ENCODE data around the gene B3GNT3. TPM values are rescaled to one million over a fixed set of nuclear protein-coding genes. Genes with fewer than 3 reads are reported as not detected.
"Not testable (repeated sequence)": the region's sequence is repeated elsewhere in the genome, so short reads cannot be mapped to it uniquely, and the experiment has no call there.

Gene B3GNT3
- total RNA-seq, 2 experiments from 2014 or later = 0.35 to 0.81 TPM

DNA sequence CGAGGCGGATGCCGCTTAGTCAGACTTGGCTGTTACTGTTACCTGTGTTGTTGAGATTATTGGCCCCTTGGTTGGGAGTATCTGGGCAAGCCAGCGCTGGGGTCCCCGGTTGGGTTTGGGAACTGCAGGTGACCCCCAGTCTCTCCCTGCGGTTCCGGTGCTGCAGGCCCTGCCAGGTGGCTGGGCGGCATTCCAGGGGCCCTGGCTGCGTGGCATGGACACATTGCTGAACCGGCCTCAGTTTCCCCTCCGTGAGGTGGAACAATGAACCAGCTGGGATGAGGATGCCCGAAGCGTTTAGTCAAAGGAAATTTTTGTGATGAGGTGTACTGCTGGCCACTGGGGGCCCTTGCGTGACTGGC, 538 bp downstream of the B3GNT3 start:
- H3K27me3 Mint-ChIP-seq = peaks cover 10% of the 10 kb centered on the region
- H3K4me1 Mint-ChIP-seq = peaks cover 61% of the 10 kb centered on the region
- peaks cover 2% of the 10 kb centered on the region for H3K36me3 Mint-ChIP-seq (ENCODE audit: low read depth)
- no peak overlapping the region for H3K27ac Mint-ChIP-seq
- H3K4me3 Mint-ChIP-seq = peak overlapping the region; percentile 30
- CTCF ChIA-PET = interaction anchor here (1.1 to 2.1 kb wide), 3 partner anchors 10 to 137 kb away, joined by 3 to 7 read pairs (median 3); partner anchors contain the start of gene CCDC124
- H3K9me3 Mint-ChIP-seq = no peaks in the 10 kb centered on the region
- no peak for DNase-seq
- POLR2A ChIA-PET = no interaction called here

DNA sequence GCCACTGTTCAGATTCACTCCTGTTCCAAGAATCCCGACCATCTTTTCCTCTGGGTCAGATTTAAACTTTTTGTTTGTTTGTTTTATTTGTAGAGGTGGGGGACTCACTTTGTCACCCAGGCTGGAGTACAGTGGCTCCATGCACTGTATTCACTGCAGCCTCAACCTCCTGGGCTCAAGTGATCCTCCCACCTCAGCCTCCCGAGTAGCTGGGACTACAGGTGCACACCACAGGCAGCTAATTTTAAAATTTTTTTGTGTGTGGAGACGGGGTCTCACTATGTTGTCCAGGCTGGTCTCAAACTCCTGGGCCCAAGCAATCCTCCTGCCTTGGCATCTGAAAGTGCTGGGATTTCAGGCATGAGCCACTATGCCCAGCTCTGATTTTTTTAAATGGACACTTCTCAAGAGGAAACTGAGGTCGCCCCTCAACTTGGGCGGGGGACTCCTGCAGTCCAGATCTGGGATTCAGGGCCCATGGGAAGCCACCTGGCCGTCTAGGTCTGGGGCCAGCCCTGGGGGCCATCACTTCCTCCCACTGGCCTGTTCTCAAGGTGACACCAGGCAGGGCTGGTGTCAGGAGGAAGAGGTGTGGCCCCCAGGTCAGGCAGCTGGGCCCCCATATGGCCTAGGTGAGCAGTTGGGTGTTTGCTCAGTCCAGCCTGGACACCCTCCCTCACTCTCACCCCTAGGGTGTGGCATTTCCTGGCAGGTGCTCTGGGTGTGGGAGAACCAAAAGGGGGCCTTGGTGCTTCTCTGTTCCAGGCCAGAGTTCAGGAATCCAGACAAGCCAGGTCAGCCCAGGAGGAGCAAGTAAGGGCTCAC, 1.3 kb downstream of the B3GNT3 start:
- no peaks in the 10 kb centered on the region for H3K9me3 Mint-ChIP-seq
- CTCF ChIA-PET = interaction anchor here (1.0 to 2.1 kb wide), 4 partner anchors 11 to 136 kb away, joined by 3 to 7 read pairs (median 3); partner anchors contain the start of gene CCDC124
- H3K4me3 Mint-ChIP-seq = no peak overlapping the region
- DNase-seq = no peak
- peaks cover 2% of the 10 kb centered on the region for H3K36me3 Mint-ChIP-seq (ENCODE audit: low read depth)
- peaks cover 56% of the 10 kb centered on the region for H3K4me1 Mint-ChIP-seq
- POLR2A ChIA-PET = interaction anchor here (0.5 kb wide), 1 partner anchor 234 kb away, joined by 3 read pairs; no protein-coding TSS in a partner anchor
- H3K27ac Mint-ChIP-seq = no peak overlapping the region
- H3K27me3 Mint-ChIP-seq = peaks cover 10% of the 10 kb centered on the region

DNA sequence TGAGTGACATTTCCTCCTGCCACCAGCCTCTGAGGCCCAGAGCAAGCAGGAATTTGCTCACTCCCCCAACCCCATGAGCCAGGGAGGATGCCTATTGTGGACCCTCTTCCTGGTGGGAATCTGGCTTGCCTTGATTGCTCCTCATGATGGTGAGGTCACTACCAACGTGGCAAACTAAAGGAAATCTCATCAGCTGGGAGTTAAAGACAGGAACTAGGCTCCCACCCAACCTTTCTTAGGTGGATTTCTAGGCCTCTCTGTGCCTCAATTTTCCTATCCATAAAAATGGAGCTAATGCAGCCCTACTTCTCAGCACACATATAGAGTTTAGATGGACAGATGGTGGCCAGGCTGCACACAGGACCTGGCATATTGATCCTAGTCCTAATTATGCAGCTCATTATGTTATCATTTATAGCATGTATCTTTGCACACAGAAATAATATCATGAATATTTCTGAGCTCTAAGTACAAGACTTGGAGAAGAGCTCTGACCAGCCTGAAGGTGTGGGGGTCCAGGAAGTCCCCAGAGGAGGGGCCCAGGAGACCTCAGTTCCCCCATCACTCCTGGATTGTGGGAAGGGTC, 2.0 kb downstream of the B3GNT3 start:
- H3K9me3 Mint-ChIP-seq = no peaks in the 10 kb centered on the region
- no peak overlapping the region for H3K4me3 Mint-ChIP-seq
- POLR2A ChIA-PET = interaction anchor here (0.5 kb wide), 1 partner anchor 235 kb away, joined by 3 read pairs; no protein-coding TSS in a partner anchor
- H3K36me3 Mint-ChIP-seq (ENCODE audit: low read depth) = peaks cover 2% of the 10 kb centered on the region
- peaks cover 49% of the 10 kb centered on the region for H3K4me1 Mint-ChIP-seq
- no peak for DNase-seq
- peak overlapping the region; percentile 22 for H3K27ac Mint-ChIP-seq
- CTCF ChIA-PET = interaction anchor here (0.6 to 1.0 kb wide), 2 partner anchors 18 to 25 kb away, joined by 3 read pairs; no protein-coding TSS in a partner anchor
- peaks cover 10% of the 10 kb centered on the region for H3K27me3 Mint-ChIP-seq

DNA sequence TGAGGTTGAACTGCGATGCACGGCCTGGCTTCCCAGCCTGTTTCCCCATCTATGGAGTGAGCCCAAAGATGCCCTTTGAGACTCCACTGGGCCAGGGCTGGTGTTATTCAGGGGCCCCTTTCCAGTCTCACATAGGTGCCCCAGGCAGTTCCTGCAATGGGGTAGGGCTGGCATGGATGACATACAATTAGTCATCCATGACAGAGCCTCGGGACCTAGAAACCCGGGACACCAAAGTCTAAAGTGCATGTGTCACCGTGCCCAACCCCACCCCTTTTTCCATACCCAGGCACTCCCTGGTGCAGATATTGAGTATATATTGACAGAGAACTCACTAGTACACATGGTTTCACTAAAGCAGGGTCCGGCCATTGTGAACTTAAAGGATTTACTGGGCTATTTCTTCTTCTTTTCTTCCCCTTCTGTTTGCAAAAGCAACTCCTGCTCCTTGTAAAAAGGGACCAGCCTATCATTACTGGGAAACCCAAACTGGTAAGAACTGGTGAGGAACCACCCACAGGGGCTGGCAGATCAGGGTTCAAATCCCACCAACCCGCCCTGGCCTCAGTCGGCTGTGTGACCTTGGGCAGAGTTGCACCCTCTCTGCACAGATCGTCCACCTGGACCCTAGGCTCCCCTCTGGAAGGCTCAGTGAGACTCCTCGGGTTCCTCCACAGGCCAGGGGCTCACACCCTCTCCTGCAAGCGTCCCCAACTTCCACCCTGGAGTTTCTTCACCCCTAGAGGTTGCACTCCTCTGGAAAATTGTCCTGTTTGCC, 2.7 kb downstream of the B3GNT3 start:
- Mint-ChIP-seq H3K36me3 (ENCODE audit: low read depth) (peaks cover 6% of the 10 kb centered on the region), H3K9me3 (no peaks in the 10 kb centered on the region), H3K27ac (peak overlapping the region; percentile 41), H3K27me3 (peaks cover 10% of the 10 kb centered on the region), H3K4me1 (peaks cover 53% of the 10 kb centered on the region), H3K4me3 (no peak overlapping the region)
- ChIA-PET CTCF (interaction anchor here (0.6 to 1.0 kb wide), 2 partner anchors 17 to 25 kb away, joined by 3 read pairs; no protein-coding TSS in a partner anchor), POLR2A (no interaction called here)
- DNase-seq = no peak

DNA sequence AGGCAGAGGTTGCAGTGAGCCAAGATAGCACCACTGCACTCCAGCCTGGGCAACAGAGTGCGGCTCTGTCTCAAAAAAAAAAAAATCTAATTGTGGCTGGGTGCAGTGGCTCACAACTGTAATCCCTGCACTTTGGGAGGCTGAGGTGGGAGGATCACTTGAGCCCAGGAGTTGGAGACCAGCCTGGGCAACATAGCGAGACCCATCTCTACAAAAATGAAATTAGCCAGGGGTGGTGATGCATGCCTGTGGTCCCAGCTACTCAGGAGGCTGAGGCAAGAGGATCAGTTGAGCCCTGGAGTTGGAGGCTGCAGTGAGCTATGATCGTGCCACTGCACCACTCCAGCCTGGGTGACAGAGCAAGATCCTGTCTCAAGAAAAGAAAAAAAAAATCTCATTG, 3.7 kb downstream of the B3GNT3 start:
- H3K4me3 Mint-ChIP-seq; DNase-seq; H3K27ac Mint-ChIP-seq; H3K27me3 Mint-ChIP-seq; H3K9me3 Mint-ChIP-seq; H3K36me3 Mint-ChIP-seq (ENCODE audit: low read depth): not testable (repeated sequence)
- ChIA-PET POLR2A (interaction anchor here (0.6 kb wide), 1 partner anchor 47 kb away, joined by 4 read pairs; no protein-coding TSS in a partner anchor), CTCF (interaction anchor here (0.6 to 1.8 kb wide), 4 partner anchors 32 to 192 kb away, joined by 3 to 7 read pairs (median 4); partner anchors contain the start of gene CCDC124)
- peaks cover 57% of the 10 kb centered on the region for H3K4me1 Mint-ChIP-seq

DNA sequence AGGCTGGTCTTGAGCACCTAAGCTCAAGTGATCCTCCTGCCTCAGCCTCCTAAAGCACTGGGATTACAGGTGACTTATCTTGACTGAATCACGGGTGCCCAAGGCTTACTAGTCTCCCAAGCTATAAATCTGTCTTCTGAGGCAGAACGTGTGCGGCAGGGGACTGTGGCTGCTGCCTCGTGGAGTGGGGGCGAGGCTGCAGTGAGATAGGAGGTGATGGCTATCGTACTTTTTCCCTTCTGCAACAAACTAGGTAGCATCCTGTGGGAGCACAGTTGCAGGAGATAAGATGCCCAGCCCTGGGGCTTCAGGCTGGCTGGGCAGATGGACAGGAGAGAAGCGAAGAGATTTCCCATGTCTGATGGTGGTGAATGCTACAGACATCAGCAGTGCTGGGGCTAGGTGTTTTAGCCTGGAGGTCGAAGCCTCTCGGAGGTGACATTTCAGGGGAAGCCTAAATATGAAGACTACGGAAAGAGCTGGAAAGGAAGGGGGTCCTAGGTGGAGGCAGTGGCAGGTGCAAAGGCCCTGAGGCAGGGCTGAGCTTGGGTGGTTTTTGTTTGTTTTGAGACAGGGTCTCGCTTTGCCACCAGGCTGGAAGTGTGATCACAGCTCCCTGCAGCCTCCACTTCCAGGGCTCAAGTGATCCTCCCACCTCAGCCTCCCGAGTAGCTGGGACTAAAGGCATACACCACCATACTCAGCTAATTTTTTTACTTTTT, 7.4 kb downstream of the B3GNT3 start:
- peaks cover 54% of the 10 kb centered on the region for H3K4me1 Mint-ChIP-seq
- H3K9me3 Mint-ChIP-seq = no peaks in the 10 kb centered on the region
- CTCF ChIA-PET = interaction anchor here (0.6 to 2.8 kb wide), 8 partner anchors 11 to 57 kb away, joined by 3 to 14 read pairs (median 3); partner anchors contain the start of gene RPL18A
- H3K4me3 Mint-ChIP-seq = no peak overlapping the region
- no peak for DNase-seq
- H3K27ac Mint-ChIP-seq = peak overlapping the region; percentile 97
- no peaks in the 10 kb centered on the region for H3K27me3 Mint-ChIP-seq
- POLR2A ChIA-PET = interaction anchor here (0.6 kb wide), 1 partner anchor 249 kb away, joined by 3 read pairs; no protein-coding TSS in a partner anchor
- H3K36me3 Mint-ChIP-seq (ENCODE audit: low read depth) = peaks cover 4% of the 10 kb centered on the region

DNA sequence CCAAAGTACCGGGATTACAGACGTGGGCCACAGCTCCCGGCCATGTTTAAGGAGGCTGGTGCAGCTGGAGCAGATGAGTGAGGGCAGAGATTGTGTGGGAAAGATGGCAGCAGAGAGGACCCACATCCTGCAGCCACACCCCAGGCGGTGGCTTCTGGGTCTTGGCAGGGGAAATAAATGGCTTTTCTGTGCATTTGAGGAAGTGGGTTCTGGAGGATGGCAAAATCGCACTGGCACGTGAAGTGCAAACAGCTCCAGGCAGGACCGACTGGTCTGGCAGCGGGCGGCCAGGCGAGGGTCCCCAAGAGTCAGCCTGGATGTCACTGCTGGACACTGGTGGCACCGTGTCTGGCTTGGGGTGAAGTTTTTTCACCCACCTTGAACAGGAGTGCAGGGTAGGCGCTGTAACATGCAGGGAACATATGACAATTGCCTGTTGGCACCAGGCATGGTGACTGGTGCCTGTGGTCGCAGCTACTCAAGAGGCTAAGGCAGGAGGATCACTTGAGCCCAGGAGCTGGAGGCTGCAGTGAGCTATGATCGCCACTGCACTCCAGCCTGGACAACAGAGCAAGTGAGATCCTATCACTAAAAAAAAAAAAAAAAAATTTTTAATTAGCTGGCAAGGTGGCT, 8.4 kb downstream of the B3GNT3 start:
- H3K4me1 Mint-ChIP-seq = peaks cover 52% of the 10 kb centered on the region
- H3K36me3 Mint-ChIP-seq (ENCODE audit: low read depth) = peaks cover 4% of the 10 kb centered on the region
- H3K27me3 Mint-ChIP-seq = peaks cover 2% of the 10 kb centered on the region
- no peaks in the 10 kb centered on the region for H3K9me3 Mint-ChIP-seq
- H3K4me3 Mint-ChIP-seq = peak overlapping the region; percentile 55
- CTCF ChIA-PET = interaction anchor here (1.0 to 2.8 kb wide), 6 partner anchors 10 to 129 kb away, joined by 3 to 14 read pairs (median 6); partner anchors contain the start of genes CCDC124 and RPL18A
- POLR2A ChIA-PET = no interaction called here
- DNase-seq = peak; percentile 71
- peak overlapping the region; percentile 97 for H3K27ac Mint-ChIP-seq

DNA sequence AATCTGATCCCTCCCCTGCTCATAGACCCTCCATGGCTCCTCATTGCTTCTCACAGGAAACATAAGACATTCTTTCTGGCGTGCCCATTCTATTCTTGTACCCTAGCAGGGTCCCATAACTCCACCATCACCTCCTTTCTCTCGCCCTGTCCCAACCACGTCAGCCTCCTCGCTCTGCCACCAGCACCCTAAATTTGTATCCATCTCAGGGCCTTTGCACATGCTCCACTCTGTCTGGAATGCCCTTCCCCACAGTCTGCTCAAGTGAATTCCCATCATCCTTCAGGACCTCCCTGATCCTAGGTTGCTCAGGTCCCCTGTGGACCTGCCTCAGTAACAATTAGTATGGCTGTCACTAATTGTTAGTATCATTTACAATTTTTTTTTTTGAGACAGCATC, 10.5 kb downstream of the B3GNT3 start:
- ChIA-PET POLR2A (interaction anchor here (1.2 kb wide), 1 partner anchor 42 kb away, joined by 3 read pairs; the partner anchor contains the start of gene JAK3), CTCF (interaction anchor here (0.6 to 0.7 kb wide), 4 partner anchors 22 to 784 kb away, joined by 3 to 4 read pairs (median 3); no protein-coding TSS in a partner anchor)
- Mint-ChIP-seq H3K4me1 (peaks cover 54% of the 10 kb centered on the region), H3K27ac (peak overlapping the region; percentile 2), H3K27me3 (peaks cover 2% of the 10 kb centered on the region), H3K4me3 (no peak overlapping the region), H3K36me3 (ENCODE audit: low read depth) (peaks cover 4% of the 10 kb centered on the region), H3K9me3 (no peaks in the 10 kb centered on the region)
- DNase-seq = no peak

DNA sequence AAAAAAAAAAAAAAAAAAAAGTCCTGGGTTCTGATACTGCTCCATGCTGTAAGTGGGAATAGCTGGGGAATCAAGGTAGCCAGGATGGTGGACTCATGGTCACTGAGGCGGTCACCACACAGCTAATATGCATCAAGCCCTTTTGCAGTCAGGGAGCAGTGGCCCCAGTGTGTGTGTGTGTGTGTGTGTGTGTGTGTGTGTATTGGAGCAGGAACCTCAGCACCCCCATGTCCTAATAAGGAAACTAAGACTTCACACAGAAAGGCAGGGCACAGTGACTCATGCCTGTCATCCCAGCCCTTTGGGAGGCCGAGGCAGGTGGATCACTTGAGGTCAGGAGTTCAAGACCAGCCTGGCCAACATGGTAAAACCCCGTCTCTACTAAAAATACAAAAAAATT, 12.0 kb downstream of the B3GNT3 start:
- H3K36me3 Mint-ChIP-seq (ENCODE audit: low read depth) = peaks cover 4% of the 10 kb centered on the region
- peak overlapping the region; percentile 13 for H3K4me3 Mint-ChIP-seq
- H3K4me1 Mint-ChIP-seq = peaks cover 53% of the 10 kb centered on the region
- no peak overlapping the region for H3K27ac Mint-ChIP-seq
- ChIA-PET POLR2A (no interaction called here), CTCF (interaction anchor here (1.1 kb wide), 2 partner anchors 24 to 53 kb away, joined by 3 to 4 read pairs; partner anchors contain the start of gene RPL18A)
- no peaks in the 10 kb centered on the region for H3K9me3 Mint-ChIP-seq
- H3K27me3 Mint-ChIP-seq = peaks cover 2% of the 10 kb centered on the region
- peak; percentile 32 for DNase-seq

DNA sequence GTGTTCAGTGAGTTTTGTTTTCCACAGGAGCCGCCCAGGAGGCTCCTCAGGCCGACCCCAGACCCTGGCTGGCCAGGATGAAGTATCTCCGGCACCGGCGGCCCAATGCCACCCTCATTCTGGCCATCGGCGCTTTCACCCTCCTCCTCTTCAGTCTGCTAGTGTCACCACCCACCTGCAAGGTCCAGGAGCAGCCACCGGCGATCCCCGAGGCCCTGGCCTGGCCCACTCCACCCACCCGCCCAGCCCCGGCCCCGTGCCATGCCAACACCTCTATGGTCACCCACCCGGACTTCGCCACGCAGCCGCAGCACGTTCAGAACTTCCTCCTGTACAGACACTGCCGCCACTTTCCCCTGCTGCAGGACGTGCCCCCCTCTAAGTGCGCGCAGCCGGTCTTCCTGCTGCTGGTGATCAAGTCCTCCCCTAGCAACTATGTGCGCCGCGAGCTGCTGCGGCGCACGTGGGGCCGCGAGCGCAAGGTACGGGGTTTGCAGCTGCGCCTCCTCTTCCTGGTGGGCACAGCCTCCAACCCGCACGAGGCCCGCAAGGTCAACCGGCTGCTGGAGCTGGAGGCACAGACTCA, 12.9 kb downstream of the B3GNT3 start:
- Mint-ChIP-seq H3K27me3 (peaks cover 2% of the 10 kb centered on the region), H3K9me3 (no peaks in the 10 kb centered on the region), H3K4me1 (peaks cover 45% of the 10 kb centered on the region), H3K36me3 (ENCODE audit: low read depth) (no peaks in the 10 kb centered on the region), H3K27ac (peak overlapping the region; percentile 31), H3K4me3 (no peak overlapping the region)
- CTCF ChIA-PET = interaction anchor here (1.3 kb wide), 1 partner anchor 57 kb away, joined by 3 read pairs; no protein-coding TSS in a partner anchor
- POLR2A ChIA-PET = no interaction called here
- DNase-seq = no peak

DNA sequence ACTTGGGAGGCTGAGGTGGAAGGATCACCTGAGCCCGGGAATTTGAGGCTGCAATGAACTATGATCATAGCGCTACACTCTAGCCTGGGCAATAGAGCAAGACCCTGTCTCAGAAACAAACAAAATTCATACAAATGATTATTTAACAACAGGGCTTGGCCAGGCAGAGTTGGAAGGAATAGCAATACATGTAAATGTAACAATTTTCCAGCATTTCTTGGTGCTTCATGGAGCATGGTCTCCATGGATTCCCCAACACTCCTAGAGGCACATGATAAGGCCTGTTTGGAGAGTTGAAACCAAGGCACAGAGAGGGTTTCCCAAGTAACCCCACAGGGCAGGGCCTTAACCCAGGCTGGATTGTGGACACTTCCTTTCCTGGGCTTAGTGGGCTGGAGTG, 16.2 kb downstream of the B3GNT3 start:
- H3K4me1 Mint-ChIP-seq = peaks cover 21% of the 10 kb centered on the region
- POLR2A ChIA-PET = no interaction called here

More for the DNA sequence above, 16.2 kb downstream of the B3GNT3 start:
- Mint-ChIP-seq H3K9me3 (no peaks in the 10 kb centered on the region), H3K27me3 (peaks cover 2% of the 10 kb centered on the region), H3K4me3 (no peak overlapping the region), H3K27ac (no peak overlapping the region), H3K36me3 (ENCODE audit: low read depth) (no peaks in the 10 kb centered on the region)
- DNase-seq = no peak
- CTCF ChIA-PET = no interaction called here

Data from activated CD4-positive, alpha-beta T cell treated with anti-CD3 and anti-CD28 coated beads, Interleukin-2, amount 10 ng/mL, durations not matched to agents 7 days and 5 days (primary cell).